Testis (tissue), 2 donors: ENCODE measurements around the gene TMEM242.

Experiments
- CTCF ChIP-seq, 3 experiments: fragments of 450-650 bp in 2 of 3; fragments of 200-600 bp in 1 of 3; sonication (generic) in 1 of 3; IDR thresholded peaks; one replicate each; pipeline ENCODE4 v1.5.1; 2016 to 2019; ENCODE audit warnings: antibody characterized with exemption in 3 of 3, mild to moderate bottlenecking in 2 of 3, moderate library complexity in 1 of 3
- POLR2A ChIP-seq: fragments of 450-650 bp; IDR thresholded peaks from one replicate; pipeline ENCODE4 v1.6.1; 2017; ENCODE audit warnings: antibody characterized with exemption, mild to moderate bottlenecking, moderate library complexity

- TF ChIP-seq CTCF (IDR thresholded peaks at IDR 0.05) (no peak), POLR2A (no peak)
These were observed 58.6 kb downstream of the TMEM242 start for GRCh38 chr6:157264701-157265100.
